HPDE6-E6E7 (cell line): ENCODE results near the gene SFXN3.

Experiments
- DNase-seq: peaks from one replicate; pipeline ENCODE4 v3.0.0; 2011; ENCODE audit warnings: missing footprints; ENCODE audit errors: extremely low spot score

The SFXN3 gene

DNA sequence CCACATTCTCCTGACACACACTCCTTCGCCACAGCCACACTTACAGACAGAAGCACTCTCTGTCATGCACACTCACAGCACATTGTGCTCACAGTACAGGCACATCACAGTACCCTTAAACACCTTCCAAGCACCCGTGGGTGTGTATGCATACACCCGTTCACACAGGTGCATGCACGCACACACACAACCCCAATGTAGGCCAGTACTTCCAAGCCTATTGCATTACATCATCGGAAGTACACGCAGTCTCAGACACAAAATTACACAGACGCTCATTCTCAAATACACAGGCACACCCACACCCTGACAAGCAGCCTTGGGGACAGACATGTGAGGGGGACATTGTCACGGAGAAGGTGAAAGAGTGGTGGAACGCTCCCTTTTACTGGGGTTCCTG is 41.9 kb downstream of the SFXN3 start:
- no peak for DNase-seq

DNA sequence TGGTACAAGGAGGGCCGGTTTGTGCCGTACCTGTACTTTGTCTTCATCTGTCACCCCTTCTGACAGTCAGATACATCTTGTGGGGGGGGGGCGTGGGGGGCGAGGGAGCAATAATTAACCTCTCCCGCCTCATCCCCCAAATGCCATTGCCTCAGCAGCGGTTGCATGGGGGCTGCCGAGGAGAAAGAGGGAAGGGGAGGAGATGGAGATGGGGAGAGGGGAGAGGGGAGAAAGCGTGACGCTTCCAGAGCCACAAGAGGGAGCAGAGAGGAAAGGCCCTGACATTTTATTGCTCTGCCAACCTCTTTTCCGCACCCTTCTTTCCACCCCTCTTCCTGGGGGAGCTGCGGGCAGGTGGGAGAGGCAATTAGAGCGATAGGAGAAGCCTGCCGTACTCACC is 42.6 kb downstream of the SFXN3 start:
- no peak for DNase-seq

DNA sequence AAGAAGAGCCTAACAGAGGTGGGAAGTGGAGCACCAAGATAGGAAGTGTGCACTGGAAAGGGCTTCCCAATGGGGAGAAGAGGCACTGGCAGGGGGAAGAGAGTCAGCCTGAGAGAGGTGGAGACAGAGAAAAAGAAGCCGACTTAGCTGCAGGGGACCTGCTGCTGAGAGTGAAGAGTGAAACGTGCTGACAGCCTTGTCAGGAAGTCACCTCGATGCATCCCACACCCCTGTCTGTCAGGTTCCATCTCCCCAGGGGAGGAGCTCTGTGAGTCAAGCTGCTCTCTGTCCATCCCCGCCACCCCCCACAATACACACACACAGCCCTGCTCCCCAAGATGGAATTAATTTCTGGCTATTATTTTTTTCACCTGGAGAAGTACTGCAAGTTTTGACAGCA is 44.7 kb downstream of the SFXN3 start:
- DNase-seq = no peak

DNA sequence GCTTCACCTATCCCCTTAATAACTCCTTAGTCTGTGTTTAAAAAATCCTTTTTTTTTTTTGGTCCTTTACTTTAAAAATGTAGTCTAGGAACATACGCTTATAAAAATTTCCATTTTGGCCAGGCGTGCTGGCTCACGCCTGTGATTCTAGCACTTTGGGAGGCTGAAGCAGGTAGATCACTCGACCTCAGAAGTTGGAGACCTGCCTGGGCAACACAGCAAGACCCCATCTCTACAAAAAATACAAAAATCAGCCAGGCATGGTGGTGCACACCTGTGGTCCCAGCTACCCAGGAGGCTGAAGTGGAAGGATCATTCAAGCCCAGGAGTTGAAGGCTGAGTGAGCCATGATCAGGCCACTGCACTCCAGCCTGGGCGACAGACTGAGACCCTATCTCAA is 45.6 kb downstream of the SFXN3 start:
- DNase-seq = no peak

DNA sequence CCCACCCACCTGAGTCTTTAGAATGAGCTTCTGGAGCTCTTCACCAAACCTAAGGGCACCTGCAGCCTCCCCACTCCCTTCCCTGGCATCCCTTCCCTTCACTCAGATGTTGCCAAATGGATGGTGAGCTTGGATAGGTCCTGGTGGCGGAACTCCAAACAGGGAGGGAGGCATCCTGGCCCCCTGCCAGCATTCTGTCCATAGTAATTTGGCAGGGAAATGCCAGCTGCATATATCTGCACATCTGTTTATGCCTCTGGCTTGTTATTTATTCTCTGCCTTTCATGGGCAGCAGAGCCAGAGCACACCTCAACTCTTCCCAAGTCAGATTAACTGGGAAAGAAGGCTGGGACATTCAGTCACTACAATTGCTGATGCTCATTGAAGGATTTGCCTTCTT is 48.8 kb downstream of the SFXN3 start:
- no peak for DNase-seq

DNA sequence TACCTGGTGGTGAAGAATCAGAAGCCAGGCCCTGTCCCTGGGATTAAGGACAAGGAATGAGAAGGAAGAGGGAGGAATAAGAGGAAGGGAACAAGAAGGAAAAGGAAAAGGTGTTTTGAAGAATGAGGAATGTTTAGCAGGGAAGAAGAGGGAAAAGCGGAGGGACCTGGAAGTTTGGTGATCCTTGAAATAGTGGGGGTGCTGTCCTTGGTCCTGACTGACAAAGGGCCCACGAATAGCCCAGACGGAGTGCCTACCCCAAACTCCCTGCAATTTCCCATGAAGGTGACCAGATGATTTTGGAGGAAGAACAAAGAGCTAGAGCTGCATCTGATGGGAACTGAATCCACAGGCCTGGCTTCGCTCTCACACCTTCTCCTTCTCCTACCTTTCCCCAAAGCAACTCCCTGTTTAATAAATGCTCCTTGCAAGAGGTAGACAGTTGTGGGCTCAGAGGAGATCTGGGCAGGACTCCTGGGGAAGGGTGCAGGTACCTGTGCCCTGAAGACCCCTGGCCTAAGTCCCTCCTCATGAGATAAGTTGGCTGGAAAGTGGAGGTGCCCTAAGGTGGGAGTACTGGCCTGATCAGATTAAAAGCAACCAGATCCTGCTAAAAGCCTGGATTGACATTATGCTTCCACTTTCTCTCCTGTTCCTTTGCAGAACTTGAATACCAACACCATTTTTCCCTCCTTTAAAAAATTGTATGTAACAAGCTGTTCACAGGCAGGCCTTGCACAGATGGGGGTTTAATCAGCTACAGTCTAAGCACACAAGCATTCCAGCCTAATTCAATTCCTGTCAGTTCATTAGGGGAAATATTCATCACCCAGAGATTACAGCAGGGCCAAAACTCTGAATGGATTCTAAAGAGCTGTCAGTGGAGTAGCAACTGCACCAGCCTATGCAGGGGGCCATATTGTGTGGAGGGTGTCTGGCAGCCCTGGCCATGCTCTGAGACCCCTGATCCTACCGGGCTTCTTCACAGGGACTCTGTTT is 50.2 kb downstream of the SFXN3 start:
- no peak for DNase-seq

DNA sequence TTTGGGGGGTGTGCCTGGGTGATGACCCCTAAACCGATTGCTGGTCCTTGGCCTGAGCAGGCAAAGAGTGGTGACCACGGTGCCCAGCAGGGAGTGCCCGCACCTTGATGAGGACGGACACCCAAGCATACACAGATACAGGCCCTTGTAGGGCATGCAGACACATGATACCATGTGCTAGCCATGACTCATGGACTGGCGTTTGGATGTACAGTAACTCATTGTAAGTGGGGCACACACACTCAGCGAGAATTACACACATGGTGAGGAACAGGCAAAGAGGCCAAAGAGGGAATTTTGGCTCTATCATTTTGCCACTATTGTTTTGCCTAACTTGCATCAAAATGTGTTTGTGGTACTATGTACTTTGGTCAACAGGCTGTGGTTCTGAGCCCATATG is 54.8 kb downstream of the SFXN3 start:
- DNase-seq = peak; percentile 54

DNA sequence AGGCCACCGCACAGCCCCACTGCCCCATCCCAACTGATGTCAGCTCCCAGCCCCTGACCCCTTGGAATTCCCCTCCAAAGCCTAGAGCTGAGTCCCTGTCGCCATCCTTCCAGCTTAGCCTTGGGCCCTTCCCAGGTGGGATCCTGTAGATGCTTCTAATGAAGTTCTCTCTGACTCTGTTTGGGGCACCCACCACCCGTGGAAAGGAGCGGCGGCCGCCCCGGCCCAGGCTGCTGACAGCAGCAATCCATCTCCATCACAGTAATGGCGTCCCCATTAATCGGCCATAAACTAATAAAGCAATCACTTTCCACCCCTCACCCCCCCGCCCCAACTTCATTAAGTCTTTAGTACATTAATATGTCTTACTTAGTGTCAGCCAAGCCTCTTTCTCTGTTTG is 56.3 kb downstream of the SFXN3 start:
- DNase-seq = no peak

DNA sequence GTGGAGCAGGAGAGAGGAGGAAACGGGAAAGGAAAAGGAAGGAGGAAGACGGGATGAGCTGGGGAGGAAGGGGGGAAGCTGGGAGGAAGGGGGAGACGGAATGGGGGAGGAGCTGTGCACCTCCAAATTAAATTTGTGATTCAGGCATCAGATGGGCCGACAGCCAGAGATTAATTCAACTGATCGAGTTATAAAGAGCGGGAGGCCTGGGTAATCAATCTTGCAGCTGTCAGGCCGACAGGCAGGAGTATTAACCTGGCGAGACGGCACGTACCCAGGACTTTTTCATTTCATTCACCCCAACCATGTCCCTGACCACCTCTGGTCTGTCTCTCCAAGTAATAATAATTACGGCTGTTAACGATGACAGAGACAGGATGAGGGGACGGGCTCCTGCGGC is 56.9 kb downstream of the SFXN3 start:
- DNase-seq = no peak

DNA sequence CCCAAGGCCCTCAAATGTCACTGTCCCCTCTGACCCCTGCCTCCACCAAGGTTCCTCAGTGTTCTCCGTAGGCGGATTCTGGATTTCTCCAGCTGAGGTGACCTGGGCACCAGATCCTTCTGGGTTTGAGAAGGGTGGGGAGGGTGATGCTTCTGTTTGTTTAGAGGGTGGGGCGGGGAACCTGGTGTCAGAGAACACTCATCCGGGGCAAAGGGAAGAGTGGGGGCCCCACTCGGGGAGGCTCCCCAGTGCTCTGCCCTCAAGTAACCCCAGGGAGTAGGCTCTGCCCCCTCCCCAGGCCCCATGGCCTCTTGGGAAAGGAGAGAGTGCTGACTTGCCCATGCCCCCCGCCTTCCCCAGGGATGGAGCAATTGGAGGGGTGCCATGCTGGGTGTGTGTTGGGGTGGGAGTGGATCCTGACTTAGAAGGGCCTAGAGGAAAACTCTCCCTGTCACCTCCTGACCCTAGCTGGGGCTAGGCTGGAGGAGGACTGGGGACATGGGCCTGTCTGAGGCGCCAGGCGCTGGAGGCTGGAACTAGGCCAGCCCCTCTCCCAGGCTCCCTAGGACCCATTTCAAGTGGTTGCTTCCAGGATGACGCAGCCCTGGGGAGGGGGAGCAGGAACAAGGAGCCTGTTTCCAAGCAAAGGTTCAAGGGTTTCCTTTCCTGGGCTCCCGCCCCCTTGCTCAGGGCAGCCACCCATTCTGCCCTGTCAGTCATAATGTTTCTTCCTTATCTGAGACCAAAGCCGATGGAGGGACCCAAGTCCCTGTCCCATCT is 58.7 kb downstream of the SFXN3 start:
- DNase-seq = no peak

DNA sequence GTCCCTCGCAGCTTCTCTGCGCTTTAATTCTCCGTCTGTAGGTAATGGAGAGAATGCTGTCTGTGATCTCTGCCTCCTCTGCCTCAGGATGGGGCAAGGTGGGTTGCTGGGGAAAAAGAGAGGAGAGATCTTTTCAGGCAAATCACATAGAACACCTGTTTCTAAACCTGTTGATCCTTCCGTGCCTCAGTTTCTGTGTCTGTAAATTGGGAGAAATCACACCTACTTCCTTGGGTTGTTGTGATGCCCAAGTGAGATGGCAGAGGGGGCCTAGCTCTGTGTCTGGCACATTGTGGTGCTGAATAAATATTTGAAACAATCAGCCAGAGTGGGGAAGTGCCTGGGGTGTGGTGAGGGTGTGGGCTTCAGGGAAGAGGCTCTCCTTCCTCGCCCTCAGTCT is 59.6 kb downstream of the SFXN3 start:
- DNase-seq = no peak
